D341Med (cell line): ENCODE data around the gene SRGAP2C.
"Not testable (repeated sequence)": the region's sequence is repeated elsewhere in the genome, so short reads cannot be mapped to it uniquely, and the experiment has no call there.

Experiments used
- DNase-seq: peaks from one replicate; pipeline ENCODE4 v3.0.0; 2012; ENCODE audit warnings: low spot score

SRGAP2C gene

DNA sequence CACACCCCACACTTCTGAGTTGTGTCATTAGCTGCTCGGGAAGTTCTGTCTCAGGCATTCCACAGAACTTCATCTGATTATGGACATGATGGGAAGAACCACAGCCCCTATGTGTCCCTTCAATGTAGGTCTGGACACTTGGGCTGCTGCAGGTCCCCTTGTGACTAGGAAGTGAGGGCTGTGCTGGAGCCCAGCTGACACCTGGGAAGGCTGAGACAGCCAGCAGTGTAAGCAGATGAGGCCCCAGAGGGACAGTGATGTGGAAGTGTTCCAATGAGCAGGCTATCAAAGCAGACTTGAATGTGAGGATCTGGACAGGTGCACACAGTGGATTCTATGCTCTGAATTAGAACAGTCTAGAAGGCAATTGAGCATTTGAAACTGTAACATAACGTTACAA, 239.2 kb downstream of the SRGAP2C start:
- not testable (repeated sequence) for DNase-seq

GRCh38 chr1:121433517-121433916, 248.7 kb downstream of the SRGAP2C start:
- not testable (repeated sequence) for DNase-seq

GRCh38 chr1:121438862-121439261, 254.1 kb downstream of the SRGAP2C start:
- DNase-seq, result not testable (repeated sequence)

DNA sequence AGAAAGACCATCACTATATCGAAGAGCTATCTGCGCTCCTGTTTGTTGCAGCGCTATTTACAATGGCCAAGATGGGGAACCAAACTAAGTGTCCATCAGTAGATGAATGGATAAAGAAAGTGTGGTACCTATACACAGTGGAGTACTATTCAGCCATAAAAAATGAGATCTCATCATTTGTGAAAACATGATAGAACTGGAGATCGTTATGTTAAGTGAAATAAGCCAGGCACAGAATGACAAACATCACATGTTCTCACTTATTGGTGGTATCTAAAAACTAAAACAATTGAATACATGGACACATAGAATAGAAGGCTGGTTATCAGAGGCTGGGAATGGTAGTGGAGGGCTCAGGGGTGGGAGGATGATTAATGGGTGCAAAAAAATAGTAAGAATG, 256.2 kb downstream of the SRGAP2C start:
- DNase-seq, result no peak
